HG03521 (cell line): Measurements from ENCODE around the gene PPIB.
"Not testable (repeated sequence)": the region's sequence is repeated elsewhere in the genome, so short reads cannot be mapped to it uniquely, and the experiment has no call there.

Experiments used
- ATAC-seq: cut with Tn5 transposase; IDR thresholded peaks from one replicate; pipeline ENCODE4 v1.9.1; 2021; ENCODE audit warnings: mild to moderate bottlenecking, moderate library complexity; ENCODE audit not compliant: unreplicated experiment

PPIB gene

DNA sequence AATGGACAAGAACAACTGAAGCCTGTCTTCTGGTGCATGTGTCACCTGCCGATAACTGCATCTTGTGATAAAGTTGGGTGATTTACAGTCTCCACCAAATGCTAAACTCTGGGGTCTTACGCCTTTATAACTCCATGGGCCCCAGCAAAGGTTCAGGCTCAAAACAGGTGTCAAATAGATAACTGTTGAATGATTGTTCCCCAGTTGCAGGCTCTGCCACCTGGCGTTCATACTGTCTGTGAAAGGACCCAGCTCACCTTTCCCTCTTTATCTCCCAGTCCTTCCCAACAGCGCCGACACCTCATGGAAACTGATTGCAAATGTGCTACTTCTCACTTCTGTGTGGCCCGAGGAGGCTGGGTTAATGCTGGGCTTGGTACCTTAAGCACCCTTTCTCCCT lies 19.5 kb downstream of the PPIB start:
- no peak for ATAC-seq

GRCh38 chr15:64141798-64142512 lies 20.9 kb downstream of the PPIB start:
- ATAC-seq = no peak

DNA sequence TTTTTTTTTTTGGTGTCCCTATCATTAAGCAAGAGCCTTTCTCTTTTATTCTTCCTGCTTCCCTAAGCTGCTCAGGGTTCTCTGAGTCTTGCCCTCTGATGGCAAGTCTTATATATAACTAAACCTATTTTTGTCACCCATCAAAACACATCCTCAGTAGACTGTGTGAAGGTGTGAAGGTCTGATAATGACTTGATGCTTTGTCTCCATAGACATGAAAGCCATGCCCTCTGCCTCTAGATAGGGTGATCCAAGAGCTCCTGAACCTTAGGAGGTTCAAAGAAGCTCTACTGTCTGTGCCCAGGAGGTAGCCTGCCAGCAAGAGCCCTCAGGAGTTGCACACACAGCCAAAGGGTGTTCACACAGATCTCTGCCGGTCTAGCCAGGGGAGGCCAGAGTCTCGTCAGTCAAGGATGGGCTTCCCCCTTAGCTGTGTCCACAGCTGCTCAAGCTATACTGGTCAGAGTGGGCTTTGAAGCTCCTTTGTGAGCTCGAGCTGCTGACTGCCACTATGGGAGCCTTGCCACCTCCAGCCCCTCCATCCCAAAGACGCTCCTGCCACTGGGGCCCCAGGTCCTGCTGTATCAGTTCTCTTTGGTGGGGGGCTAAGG lies 24.4 kb downstream of the PPIB start:
- ATAC-seq = no peak

DNA sequence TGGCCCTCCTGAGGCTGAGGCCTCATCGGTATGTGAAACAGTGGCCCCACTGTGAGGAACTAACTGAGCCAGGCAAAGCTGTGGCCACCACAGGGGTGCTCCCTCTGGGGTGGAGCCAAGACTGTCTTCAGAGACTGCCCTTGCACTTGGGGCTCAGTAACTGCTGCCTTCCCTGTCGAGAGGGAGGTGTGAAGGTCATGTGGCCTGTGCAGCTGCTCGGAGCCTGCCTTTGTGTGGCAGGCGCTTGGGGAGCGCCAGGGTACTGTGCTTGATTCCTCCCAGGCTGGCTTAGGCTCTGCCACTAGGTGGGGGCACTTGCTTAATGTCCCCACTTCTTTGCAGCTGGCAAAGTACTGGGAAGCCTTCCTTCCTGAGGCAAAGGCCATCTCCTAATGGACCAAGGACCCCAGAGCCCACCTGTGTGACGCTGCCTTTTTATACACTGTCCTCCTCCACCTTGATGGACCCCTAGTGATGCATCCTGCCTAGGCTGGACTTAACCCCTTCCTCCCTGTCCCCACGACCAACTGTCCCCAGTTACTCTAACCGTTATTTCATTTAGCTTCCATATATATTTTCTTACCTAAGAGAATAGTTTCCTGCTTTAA lies 25.5 kb downstream of the PPIB start:
- ATAC-seq = no peak

DNA sequence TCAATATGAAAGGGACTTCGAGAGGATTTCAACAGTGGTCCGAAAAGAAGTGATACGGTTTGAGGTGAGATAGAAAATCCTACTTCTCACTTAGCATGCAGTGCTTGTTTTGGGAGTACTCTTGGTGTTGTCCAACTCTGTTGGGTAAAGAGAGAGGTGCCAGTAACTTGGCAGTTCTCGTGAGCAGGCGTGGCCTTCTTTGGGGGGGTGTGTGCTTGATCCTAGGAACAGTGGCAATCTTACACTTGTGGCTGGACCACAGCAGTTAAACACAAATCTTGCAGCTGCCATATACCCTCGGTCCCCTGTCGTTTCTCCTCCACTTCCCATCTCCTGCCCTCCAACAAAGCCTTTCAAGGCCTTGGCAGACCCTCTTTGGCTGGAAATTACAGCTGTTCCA lies 26.5 kb downstream of the PPIB start:
- ATAC-seq = no peak

- ATAC-seq = no peak
These were observed 28.4 kb downstream of the PPIB start for GRCh38 chr15:64134345-64134829.

DNA sequence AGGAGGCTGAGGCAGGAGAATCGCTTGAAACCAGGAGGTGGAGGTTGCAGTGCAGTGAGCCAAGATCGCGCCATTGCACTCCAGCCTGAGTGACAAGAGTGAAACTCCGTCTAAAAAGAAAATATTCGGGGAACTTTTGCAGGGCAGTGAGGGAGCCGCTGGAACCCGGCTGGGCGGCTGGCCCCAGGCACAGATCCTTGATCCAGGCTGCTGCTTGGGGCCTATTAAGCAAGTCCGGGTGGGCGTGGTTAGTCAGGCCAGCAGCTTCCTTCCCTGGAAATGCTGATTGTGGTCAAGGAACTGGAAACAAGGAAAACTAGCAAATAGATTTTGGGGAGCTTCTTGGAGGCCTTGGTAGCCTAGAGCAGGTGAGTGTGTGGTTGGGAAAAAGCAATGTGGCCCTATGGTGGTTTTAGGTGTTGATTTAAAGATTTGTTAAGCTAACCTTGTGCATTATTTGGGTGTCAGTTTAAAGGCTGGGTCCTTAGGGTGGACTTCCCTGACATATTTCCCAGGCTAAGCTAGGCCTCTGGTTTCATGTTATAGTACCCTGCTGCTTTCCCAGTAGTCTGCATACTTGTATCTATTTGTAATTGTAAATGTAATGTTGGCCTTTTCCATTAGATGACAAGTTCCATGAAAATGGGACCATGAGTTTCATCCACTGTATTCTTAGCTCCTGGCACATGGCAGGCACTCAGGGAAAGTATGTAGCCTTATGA lies 29.0 kb downstream of the PPIB start:
- no peak for ATAC-seq

DNA sequence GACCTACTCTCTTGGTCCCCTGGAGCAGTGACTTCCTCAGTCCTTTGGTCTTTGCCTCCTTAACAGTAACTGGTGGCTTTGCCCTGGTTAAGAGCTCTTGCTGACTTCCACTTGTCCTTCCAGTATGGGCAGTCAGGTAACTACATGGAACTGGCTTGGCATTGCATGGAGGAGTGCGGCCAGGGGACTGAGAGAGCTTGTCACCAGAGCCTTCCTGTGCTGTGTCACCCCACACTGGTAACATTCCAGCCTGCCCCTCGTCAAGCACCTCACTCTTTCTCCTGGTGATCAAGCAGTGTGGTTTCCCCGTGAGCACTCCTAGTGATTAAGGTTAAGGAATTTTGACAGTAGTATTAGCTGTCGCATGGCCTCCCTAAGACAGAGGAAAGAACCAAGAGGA lies 30.6 kb downstream of the PPIB start:
- ATAC-seq = no peak

- no peak for ATAC-seq
These were observed 31.3 kb downstream of the PPIB start for GRCh38 chr15:64131547-64131946.

- ATAC-seq = no peak
These were observed 32.7 kb downstream of the PPIB start for GRCh38 chr15:64130159-64130558.

- no peak for ATAC-seq
These were observed 35.1 kb downstream of the PPIB start for GRCh38 chr15:64127521-64128270.

GRCh38 chr15:64125978-64126377 lies 36.8 kb downstream of the PPIB start:
- no peak for ATAC-seq

DNA sequence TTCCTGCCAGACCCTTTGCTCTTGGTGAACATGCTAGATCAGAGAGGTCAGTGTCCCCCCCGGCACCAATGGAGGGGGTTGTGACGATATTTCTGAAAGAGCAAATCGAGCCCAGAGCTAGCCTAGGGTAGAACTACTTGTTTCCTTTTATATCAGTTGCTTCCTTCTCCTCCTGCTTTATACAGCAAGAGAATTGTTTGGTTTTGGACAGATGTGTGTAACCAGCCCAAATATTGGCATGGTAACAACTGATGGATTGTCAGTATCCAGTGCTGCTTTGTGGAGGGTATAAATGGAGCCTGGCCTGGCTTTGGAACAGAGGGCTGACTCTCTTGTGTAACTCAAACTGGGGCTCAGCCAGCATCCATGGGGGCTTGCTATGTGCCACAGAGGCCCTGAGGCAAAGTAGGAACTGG lies 39.9 kb downstream of the PPIB start:
- no peak for ATAC-seq

DNA sequence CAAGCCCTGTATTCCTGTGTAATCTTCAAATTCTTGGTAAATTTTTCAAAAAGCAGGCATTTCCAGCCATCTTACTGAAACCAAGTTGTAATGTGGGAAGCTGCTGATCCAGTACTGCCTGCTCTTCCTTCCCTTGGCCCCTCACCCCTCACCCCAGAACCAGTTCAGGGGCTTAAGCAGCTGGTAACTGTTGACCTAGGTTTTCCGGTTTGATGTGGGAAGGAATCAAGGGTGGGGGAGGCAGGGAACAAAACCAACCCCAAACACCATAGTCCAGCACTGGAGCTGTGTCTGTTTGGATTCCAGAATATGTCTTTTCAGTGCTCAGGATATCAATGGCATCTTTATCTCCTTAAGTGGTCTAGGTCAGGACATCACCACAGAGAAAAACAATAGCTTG lies 40.4 kb downstream of the PPIB start:
- no peak for ATAC-seq

GRCh38 chr15:64121614-64122013 lies 41.2 kb downstream of the PPIB start:
- no peak for ATAC-seq

DNA sequence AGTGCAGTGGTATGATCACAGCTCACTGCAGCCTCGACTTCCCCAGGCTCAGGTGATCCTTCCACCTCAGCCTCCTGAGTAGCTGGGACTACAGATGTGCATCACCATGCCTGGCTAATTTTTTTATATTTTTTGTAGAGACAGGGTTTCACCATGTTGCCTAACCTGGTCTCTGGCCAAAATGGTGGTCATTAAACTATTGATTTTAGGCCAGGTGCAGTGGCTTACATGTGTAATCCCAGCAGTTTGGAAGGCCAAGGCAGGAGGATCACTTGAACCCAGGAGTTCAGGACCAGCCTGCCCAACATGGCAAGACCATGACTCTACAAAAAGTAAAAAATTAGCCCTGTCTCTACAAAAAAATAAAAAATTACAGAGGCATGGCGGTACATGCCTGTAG lies 42.5 kb downstream of the PPIB start:
- not testable (repeated sequence) for ATAC-seq

- ATAC-seq = no peak
These were observed 44.9 kb downstream of the PPIB start for GRCh38 chr15:64117759-64118487.

- no peak for ATAC-seq
These were observed 49.9 kb downstream of the PPIB start for GRCh38 chr15:64112904-64113303.

DNA sequence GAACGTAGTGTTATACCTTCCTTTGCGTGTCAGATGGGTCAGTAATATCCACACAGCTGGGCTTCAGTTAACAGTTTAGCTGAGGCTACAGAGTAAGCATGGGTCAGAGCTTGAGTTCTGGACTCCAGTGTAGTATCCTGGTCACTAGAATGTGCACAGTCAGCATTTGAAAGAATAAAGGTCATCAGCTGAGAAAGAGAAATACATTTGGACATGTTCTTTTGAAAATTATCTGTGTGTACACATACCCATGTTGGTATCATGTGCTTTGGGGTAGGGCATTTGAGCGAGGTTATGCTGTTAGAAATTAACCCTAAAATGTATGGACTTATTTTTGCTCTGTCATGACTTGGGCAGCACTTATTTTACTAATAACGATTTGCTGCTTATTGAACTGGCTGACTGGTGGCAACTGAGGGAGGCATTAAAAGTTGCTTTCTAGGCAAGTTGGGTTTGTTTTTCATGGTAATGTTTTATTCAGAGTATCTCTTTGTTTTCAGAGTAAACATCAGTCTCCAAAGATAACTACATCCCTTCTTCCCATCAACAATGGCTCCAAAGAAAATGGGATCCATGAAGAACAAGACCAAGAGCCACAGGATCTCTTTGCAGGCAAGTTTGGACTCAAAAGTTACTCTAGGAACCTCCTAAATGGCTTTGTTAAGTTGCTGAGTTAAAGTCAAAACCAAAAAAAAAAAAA lies 50.6 kb downstream of the PPIB start:
- ATAC-seq = no peak

DNA sequence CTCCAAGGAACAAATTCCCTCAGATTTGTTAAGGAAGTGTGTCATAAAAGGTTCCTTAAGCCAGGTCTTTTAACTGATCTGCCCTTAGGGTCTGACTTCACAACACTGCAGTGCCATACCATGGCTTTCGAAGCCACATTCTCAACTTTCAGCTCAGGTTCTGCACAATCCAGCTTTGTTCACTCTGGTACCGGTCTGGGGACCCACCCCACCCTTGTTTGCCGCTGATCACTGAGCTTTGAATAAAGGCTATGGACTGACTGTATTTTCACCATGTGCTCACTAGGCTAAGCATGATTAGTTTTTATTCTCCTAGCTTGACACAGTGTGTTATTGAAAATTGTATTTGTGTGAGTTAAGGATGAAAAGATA lies 51.2 kb downstream of the PPIB start:
- ATAC-seq = no peak
